ENCODE measurements around the gene DGCR8.

Gene DGCR8

DNA sequence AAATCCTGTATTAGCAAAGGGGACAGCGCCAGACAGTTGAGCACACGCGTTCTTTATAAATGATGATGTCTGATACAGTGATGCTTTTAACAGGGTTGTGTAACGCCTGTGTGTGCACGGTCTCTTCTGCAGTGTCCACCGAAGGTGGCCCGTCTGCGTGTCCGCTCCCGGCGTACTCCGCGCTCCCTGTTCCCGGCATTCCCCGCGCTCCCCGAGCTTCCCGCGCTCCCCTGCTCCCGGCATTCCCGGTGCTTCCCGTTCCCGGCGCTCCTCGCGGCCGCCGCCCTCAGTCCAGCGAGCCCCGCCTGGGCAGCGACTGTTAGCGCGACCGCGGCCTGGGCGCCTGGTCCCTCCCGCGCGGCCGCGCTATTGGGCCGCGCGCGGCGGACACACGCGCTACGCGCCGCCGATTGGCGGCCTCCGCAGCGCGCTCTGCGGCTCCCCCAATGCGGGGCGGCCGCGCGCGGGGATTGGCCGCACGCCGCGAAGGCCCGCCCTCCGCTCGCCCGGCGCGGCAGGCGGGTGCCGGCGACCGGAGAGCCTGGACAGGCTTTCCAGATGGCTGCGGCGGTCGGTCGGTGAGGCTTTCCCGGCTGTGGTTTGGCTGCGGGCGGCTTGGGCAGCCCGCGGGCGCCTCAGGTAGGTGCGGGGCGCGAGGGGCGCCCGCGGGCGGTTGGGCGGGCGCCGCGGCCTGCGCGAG lies at the start of gene DGCR8:
Gene DGCR8, plus strand, starts transcription at position 497 of the 700 bp plus-strand sequence. CDS start 5,723 bp downstream, outside the sequence.
- peak; percentile 52 for DNase-seq (ENCODE audit: low read depth)

DNA sequence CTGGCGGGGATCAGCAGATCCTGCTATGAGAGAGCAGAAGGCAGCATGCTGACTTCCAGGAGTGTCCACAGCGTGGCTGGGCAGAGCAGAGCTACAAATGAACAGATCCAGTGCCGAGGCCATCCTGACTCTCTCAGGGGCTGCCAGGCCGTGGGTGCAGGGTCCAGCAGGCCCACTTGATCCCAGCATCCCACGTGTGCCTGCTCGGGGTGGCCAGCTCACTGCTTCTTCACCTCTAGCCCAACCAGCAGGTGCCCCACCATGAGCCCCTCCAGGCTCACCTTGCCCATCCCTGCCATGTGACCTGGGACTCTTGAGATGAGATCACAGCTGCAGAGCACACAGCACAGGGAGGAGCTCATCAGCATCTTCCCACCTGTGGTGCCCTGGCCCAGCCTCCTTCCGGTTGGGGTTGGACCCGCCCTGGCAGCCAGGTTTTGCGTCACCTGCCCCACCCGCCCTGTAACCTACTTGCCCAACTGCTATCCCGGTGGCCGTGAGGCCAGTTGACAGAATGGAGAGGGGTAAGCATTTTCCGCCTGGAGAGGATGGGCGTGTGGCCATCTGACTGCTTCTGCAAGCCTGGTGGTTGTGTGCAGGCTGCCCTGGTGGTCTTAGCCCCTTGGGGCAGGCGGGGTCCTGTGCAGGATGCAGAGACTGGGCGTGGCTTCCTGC lies 48.2 kb upstream of the DGCR8 start:
- DNase-seq (ENCODE audit: low read depth): no peak

- DNase-seq (ENCODE audit: low read depth): no peak
Measured at GRCh38 chr22:20032407-20032991, 47.5 kb upstream of the DGCR8 start.

GRCh38 chr22:20033045-20033706 lies 46.9 kb upstream of the DGCR8 start:
- no peak for DNase-seq (ENCODE audit: low read depth)

DNA sequence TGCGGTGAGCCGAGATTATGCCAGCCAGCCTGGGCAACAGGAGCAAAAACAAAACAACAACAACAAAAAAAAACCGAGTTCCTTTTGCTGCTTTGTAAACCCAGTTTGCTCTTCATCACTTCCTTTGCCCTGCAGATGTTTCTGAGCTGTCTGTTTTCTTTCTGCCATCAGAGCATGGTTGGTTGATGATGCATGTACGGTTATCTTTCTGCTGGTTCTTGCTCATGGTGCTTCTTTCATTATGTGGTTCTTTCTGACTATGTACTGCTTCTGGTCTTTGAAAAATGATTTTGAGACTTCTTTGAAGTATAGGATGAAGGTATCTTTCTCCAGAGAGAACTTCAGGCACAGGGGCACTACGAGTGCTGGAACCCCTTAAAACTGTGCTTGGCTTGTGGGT lies 45.9 kb upstream of the DGCR8 start:
- DNase-seq (ENCODE audit: low read depth): no peak

DNA sequence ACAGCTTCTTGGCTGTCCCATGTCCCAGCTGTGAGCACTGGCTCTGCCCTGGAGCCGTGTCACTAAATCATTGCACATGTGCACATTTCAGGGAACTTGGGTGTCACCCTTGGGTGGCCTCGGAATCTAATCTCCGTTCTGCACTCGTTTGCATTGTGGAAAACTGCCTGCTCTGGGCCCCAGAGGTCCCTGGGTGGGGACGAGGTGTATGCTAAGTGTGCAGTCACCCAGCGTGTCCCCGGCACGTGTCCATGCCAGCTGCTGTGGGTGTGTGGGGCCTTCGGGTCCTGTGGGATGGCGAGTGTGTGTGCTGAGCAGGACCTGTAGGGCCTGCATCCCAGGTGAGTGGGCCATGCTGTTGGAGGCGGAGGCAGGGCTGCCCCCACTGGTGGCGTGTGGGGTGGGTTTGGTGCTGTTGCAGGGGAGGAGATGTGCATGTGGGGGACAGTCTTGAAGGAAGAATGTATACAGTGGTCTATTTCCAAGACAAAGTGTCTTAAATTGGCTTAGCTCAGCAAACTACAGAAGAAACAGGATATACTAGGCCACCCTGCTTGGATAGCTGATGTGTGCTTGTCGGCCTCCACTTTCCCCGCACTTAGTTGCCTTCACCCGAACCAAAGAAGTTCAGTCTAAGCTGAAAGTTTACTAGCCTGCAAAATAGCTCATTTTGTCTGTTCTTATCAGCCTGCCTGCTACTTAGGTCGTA lies 44.5 kb upstream of the DGCR8 start:
- DNase-seq (ENCODE audit: low read depth): no peak

DNA sequence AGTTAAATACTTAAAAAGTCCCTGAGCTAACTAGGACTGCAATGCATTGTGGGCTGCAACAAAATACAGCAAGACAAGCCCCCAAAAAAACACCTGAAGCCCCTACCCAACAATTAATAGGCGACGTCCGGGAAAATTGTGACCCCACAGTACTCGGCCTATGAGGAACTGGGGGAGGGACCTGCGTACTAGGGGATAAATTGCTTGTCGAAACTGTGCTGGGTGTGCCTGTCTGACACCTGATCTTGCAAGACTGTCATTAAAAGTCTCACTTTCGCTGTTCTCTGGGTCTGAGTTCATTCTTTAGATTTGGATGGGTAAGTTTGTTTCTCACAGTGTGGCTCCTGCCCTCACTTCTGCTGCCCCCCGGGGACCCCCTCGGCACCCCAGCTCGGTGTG lies 44.0 kb upstream of the DGCR8 start:
- no peak for DNase-seq (ENCODE audit: low read depth)

GRCh38 chr22:20036535-20037392 lies 43.3 kb upstream of the DGCR8 start:
- no peak for DNase-seq (ENCODE audit: low read depth)

DNA sequence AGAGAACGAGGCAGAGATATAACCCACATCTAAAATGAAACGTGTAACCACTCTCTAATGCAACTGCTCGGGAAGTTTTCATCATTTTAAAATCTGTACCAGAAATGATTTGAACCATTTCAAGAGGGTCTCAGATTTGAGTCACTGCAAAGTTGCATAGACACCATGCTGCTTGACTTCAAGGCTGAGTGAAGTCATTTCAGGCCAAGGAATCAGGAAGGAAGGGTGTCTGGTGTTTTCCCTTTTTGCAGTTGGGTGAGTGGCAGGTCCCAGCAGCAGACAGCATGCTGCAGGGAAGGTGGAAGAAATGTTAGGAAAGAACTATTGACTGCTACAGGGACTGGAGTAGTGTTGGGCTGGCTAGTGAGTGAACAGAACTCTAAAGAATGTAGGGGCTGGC lies 42.6 kb upstream of the DGCR8 start:
- DNase-seq (ENCODE audit: low read depth): no peak

DNA sequence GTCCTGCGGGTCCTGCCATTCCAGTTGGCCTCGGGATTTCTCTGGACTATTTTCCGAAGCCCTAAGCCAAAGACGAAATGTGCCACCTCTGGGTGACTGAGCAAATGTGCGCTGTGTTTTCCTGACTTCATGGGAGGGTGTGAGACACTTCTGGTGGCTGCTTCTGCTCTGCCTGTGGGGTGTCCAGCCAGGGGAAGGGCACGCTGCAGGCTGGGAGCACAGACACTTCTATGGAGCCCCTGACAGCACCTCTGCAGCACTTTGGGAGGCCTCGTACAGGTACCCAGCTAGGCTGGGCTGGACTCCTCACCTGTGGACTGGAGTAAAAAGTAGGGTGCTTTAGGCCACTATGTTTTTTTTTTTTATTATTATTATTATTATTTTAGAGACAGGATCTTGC lies 41.5 kb upstream of the DGCR8 start:
- DNase-seq (ENCODE audit: low read depth): no peak

- DNase-seq (ENCODE audit: low read depth): no peak
Measured at GRCh38 chr22:20039683-20040325, 40.2 kb upstream of the DGCR8 start.

GRCh38 chr22:20040327-20041200 lies 39.5 kb upstream of the DGCR8 start:
- no peak for DNase-seq (ENCODE audit: low read depth)

DNA sequence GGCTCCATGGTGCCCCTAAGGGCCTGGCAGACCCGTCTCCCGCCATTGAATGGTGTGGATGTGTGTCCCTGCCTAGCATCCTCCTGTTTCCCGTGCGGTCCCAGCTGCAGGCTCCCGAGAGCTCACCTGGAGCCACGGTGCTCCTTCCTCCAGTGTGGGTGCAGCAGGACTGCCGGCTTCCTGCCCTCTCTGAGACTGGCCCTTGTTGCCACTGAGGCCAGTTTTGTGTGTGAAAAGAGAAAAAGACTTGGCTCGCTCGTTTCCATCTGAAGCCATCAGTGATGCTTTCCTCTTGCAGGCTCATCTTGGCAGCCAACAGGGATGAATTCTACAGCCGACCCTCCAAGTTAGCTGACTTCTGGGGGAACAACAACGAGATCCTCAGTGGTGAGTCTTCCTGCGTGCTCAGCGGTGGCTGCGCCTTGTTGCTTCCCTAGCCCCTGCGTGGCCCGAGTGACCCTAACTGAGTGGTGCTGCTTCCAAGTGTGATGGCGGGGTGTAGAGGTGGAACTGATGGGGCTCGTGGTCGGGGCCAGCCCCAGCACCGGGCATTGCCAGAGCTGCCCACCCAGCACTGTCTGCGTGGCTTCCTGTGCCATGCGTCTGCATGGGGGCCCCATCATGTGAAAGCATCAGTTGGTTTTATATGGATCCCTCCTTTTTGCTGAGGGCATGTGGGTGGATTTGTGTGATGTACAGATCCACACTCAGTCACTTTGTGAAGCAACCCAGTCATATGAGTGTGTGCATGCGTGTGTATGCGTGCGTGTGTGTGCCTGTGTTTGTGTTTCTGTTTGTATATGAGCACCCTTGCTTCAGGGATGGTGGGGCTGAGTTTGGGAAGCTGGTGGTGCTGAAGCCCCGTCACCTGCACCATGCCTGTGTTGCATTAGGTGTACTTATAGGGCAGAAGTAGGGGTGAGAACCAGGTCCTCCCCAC lies 36.7 kb upstream of the DGCR8 start:
- DNase-seq (ENCODE audit: low read depth): no peak

DNA sequence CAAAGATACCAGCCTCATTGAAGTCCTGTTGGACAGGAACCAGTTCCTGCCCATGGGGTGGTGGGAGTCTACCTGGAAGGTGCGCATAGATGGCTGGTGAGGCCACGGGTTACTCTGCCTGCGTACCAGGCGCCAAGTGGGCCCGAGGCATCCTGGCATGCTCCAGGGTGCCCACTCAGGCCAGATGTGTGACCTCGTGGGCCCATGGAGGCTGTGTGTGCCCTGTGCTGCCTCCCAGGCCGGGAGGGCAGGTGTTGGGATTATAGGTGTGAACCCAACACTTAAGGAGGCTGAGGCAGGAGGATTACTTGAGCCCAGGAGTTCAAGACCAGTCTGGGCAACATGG lies 36.1 kb upstream of the DGCR8 start:
- no peak for DNase-seq (ENCODE audit: low read depth)

GRCh38 chr22:20044495-20045151 lies 35.4 kb upstream of the DGCR8 start:
- DNase-seq (ENCODE audit: low read depth): no peak

GRCh38 chr22:20046730-20047129 lies 33.3 kb upstream of the DGCR8 start:
- DNase-seq (ENCODE audit: low read depth): no peak

DNA sequence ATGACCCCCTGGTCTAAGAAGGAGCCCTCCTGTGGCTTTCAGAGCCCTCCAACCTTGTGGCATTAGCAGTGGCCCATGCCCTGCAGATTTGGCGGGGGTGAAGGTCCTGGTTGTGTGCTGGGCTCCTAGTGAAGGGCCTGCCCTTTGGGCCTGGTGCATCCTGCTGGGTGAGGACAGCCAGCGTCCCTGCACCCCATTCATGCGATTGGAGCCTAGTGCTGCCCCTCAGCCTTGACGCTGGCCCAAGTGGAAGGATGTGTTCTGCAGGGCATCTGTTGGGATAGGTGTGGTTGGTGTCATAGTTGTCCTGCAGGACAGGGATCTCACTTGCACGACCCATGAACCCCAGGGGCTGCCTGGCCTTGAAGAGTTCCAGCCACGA lies 28.1 kb upstream of the DGCR8 start:
- DNase-seq (ENCODE audit: low read depth): no peak
